Measurements from ENCODE around the gene ALDH3A1.

Gene ALDH3A1

DNA sequence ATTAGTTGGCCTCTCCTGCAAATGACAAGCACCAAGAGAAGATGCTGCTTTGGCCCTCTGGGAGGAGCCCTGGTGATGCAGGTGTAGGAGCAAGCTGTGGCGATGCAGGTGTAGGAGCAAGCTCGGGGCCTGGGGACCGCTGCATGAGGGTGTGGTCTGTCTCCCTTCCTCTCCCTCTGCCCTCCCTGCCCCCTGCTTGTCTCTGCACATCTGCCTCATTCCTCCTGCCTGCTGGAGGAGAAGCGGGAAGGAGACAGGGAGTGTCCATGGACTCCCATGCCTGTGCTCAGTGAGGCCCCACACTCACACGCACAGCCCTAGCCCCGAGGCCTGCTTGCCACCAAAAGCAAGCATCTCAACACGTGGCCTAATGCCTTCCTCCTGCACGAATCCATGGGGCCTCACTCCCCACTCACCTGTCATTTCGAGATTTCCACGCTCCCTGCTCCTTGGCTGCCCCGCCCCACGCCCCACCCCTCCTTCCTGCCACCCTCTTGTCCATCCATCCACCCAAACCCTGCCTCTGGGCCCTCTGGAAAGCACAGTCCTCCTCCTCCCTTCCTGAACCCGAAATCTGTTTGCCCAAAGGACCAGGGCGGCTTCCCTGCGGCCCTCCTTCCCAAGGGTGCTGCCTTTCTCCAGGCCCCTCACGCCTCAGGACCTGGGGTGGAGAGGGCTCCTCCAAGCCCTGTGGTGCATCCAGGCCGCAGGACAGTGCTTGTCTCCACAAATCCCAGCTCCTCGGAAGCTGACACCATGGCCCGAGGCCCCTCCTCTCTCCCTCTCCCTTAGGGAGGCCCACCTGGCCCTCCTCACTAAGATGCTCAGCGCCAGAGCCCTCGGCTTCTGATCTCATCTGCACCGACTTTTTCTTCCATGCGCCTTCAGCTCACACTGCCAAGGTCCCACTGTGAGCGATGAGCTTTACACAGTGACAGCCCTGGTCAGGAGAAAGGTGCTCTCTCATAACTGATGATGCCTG, 11.8 kb upstream of the ALDH3A1 start:
- DNase-seq = no peak

DNA sequence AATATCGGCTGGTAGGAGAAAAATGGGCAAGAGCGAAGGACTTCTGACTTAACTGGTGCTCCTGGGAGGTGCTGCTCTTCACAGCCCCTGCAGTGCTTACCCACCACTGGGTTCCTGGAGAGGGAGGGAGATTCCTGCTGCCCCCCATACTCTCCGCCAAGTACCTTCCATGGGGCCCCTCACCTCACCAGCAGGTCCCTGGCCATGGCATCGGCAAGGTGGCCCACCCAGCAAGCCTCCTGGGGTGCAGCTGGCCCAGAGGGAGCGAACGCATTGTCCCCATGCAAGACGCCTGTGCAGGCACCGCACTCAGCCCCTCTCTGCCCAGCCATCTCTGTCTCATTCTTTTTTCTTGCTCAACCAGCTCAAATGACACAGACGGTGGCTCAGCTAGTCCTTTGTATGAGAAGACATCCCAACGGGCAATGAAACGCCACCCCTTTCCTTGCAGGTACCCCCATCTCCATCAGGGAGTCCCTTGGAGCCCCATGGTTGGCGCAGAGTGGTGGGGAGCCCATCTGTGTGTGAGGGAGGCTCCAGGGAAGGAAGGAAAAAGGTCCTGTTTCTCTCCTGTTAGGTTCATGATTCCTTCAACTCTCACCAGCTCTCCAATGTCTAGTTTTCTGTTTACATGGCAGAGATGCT, 9.6 kb upstream of the ALDH3A1 start:
- DNase-seq = no peak

DNA sequence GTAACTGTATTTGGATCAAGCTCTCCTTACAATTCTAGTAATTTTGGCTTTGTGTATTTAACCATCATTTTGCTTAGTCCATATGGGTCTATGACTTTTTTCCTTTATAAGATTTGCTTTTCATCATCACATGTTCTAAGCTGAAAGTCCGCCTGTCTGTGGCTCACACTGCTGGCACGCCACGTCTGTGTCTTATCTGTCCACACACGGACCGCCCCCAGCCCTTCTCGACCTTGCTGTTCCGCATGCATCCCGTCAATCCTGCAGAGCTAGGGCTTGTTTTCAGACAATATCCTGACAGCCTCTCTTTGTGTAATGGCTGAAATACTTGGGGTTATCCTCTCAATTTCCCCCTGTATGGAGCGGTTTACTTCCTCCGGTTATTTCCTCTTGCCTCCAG, 8.4 kb upstream of the ALDH3A1 start:
- DNase-seq = no peak

DNA sequence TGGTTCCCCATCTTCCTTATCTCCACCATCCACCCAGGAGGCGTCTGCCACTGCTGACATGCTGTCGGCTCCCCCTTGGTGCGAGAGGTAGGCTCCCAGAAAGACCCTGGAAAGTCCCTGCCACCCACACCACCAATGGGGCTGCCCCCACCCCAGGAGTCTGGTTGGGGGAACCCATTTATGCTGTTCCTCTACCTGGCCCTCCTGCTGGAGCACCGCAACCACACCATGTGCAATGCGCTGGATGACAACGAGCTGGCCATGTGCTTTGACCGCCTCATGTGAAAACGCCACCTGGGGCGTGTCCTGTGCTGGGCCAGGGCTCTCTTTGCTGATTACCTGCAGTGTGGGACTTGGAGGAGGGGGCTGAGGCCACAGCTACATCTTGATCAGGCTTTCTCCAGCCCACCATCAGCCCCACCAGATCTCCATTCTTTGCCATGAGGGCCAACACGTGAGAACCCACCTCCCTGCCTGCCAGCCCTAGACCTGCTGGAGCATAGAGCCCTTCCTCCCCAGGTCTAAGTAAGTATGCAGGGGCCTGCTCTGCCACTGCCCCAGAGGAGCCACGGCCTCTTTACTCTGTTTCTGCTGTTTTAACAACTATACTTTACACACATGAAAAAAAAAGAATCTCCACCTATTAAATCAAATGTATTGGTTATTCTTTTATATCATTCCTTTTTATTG, 7.9 kb upstream of the ALDH3A1 start:
- no peak for DNase-seq

DNA sequence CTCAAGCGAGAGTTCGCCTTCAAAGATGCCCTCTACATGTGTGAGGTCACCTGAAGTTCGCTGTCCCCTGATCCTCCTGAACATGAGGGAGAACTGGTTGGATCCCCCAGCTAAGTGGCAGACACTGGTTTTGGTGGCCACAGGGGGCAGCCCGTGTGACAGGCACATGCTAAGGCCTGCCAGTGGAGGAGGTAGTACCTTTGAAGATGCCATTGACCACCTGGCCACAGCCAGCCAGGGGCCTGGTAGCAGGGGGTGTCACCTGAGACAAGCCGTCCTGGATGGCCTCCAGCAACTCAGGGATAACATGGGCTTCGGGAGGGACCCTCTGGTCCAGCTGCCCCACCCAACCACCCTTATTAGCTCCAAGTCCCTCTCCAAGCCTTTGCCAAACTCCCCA, 7.3 kb upstream of the ALDH3A1 start:
- DNase-seq = no peak

DNA sequence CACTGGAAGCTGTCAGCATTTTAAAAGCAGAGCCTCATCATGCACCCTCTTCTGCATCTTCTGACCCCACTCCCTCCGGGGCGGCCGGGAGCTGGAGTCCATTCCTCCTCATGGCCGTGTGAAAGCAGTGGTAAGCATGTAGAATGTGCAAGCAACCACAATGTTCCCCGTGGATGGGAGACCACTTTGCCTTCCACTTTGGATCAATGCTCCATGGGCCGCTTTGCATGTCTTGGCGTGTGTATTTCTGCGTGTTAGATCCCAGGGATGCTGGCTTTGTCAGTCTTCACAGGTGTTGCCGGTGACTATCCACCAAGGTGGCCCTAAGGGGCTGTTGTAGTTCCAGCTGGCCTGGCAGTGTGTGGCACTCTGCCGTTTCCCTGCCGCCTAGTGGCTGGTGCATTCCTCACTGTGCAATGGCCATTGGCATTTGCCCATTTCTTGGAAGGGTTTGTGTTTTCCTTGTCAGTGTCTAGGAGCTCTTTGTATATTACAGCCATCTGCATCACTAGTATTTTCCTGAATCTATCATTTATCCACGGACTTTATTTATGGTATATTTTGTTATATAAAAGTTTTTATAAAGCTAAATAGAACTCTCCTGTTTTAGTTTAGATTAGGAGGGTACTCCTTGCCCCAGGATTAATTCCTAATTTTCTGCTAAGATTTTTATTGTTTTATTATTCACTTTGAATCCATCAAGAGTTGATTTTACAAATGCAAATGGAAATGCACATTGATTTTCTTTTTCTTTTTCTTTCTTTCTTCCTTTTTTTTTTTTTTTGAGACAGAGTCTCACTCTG, 5.8 kb upstream of the ALDH3A1 start:
- peak; percentile 46 to 82 for DNase-seq

DNA sequence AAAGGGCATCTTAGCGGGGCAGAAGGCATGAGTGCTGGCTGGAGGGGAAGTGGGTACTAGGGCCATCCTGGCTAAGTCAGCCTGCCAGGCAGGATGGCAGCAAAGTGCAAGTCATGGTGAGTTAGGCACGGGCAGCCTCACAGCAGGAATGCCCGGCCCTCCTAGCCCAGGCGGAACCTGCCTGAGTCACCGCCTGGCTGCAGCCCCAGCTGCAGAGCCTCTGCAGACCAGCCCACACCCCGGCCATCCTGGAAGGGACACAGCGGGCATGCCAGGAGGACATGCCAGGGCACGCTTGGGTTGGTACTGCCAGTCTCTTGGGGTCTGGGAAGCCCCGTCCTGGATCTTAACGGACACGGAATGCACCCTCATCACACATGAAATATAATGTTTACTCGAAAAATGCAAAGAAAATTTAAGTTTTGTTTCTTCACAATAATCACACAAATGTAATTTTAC, 5.0 kb upstream of the ALDH3A1 start:
- DNase-seq = peak; percentile 92 to 95

DNA sequence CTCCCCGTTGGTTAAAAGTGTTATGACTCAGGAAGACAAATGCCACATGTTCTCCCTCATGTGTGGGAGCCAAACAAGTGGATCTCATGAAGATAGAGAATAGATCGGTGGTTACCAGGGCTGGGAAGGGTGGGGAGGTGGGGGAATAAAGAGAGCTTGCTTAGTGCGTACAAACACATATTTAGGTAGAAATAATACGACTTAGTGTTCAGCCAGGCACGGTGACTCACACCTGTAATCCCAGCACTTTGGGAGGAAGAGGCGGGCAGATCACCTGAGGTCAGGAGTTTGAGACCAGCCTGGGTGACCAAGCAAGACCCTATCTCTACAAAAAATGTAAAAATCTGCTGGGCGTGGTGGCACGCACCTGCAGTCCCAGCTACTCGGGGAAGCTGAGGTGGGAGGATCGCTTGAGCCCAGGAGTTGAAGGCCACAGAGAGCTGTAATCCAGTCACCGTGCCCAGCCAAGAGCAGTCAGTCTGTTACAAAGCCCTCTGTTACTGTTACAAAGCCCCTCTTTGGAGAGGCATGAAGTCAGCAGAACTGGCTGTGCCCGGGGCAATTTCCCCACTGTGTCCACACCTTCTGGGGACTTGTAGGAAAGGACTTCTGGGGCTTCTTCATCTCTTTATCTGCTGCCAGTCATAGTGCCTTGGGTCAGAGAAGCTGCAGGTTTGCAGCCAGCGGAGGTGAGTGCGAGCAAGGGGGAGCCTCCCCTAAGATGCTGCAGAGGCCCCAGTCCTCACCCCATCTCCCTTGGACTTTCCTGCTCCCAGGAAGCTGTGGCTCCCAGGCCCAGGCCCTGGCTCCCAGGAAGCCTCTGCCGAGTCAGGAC, 4.3 kb upstream of the ALDH3A1 start:
- DNase-seq = no peak

DNA sequence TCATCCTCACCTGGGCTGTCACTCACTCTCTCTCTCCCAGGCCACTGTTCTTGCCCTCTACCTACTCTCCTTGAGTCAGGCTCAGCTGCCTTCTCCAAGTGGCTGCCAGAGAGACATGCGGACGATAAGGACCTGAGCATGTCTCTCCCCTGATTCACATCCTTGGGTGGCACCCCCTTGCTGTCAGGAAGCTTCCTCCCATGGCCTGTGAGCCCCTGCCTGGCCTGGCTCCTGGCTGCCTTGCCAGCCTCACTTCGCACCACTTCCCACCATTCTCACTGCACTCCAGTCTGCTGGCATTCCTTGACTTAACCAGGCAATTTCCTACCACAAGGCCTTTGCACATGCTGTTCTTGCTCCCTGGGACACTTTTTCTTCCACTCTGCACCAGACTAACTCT, 2.7 kb upstream of the ALDH3A1 start:
- peak; percentile 38 to 51 for DNase-seq

DNA sequence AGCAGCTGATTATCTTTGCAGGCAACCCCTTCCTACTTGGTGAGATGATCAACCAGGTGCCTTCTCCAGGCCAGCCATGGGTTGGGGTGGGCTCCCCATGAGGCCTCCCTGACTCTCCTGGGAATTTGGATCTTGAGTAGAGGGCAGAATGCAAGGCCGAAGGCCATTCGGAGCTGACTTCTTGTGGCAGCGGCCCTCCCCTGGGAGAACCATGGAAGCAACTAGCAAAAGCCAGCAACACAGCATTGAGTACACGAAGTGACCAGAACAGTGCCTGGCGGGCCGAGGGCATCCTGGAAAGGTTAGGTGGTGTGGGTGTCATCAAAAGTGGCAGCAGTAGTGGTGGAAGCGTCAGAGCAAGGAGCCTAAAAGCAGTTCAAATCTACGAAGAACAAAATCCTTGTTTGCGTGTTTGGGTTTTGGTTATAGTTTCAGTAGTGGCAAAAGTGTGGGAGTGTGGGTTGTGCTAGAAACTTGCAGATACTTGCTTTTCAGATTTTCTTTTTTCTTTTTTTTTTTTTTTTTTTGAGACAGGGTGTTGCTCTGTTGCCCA, 2.0 kb upstream of the ALDH3A1 start:
- no peak for DNase-seq

DNA sequence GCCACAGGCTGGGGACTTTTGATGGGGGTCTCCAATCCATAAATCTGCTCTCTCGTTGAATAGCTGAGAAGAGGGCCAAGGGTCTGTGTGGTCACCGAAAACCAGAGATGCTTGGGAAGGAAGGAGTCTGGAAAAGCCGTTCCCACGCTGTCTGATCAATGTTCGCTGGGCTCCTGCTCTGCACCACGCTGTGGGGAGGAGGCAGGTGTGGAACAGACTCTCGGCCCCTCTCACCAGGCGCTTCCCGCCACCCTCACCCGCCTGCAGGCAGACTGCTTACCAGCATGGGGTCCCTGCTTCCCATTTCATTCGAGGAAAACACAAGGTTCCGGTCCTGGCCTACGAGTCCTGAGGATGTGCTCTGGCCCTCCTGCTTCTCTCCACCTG, 702 bp upstream of the ALDH3A1 start:
- no peak for DNase-seq

DNA sequence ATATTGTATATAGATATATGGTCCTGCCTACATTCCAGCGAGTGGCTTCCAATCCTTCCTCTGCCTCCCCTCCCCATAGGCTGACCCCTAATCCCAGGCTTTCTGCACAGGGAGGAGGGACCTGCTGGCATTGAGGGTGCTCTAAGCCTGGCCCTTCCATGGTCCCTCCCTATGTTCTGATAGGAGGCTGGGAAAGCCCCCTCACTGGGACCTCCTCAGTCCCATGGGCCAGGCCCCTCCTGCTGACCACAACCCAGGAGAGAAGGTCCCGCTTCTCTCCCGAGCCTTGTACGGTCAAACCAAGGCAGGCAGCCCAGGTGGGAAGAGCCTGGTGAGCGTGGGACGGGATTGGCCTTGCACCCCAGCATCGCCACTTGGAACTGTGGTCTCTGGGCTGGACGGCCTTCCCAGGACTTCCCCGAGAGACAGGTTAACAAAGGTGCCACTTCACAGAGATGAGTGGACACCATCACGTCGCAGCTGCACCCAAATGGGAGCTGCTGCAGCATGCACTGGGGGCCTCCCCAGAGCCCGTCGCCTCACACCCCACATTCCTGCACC, 859 bp downstream of the ALDH3A1 start:
- no peak for DNase-seq

DNA sequence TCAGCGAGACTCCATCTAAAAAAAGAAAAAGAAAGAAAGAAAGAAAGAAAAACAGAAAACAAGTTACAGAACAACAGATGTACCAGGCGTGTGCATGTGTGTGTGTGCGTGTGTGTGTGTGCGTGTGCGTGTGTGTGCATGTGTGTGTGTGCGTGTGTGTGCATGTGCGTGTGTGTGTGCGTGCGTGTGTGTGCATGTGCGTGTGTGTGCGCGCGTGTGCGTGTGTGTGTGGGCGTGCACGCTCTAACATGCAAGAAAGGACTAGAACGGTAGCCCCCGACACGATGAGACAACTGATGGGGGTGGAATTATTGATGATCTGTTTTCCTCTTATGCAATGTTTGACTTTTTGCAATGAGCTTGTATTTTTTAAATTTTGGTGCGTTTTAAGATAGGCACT, 1.6 kb downstream of the ALDH3A1 start:
- DNase-seq = no peak

DNA sequence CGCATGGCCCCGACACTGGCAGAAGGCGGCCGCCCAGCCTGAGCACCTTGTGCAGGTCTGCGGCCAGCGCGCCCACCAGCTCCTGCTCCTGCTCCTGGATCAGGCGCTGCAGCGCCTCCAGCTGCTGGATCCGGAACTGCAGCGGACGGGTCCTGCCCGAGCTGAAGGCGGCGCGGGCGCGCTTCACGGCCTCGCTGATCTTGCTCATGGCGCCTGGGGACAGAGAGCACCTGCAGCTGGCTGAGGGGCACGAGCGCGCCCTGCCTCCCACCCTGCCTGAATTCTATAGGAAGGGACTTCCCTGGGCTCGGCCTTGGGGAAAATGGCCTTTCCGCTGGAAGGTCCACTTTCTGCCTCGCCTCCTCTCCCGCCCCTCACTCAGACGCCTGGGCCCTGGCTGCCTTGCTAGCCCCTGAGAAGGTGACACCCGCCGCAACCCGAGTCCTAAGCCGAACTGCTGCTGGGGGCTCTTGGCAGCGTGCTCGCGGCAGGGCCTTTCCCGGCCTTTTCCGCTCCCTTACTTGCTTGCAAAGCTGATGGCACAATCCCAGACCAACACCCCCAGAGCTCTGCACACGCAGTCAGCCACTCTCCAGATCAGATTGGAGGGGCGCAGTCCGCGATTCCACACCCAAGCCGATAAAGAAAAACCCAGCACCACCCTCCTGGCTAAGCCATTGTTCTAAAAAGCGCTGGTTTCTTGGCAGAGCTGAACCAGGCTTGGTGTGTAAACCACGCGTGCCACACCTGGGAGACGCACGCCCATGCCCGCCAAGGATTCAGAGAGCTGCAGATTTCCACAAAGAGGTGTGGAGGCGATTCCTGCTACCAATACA, 3.0 kb downstream of the ALDH3A1 start:
- no peak for DNase-seq

DNA sequence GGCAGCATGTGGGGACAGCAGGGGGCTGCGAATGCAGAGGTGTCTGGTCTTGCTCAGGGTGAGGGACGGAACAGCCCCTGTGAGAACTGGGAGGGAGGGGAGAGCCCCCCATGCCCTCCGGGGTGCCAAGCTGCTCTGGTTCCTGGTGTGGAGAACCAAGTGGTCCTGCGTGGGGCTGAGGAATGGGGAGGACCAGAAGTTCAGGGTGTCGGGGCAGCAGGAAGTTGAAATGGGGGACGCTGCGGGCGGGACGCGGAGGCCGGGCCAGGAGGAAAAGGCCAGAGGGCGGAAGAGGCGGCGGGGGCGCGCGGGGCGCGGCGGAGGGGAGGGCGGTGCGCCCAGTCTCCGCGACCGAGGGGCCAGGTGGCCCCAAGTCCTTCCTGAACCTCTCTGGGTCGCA, 3.6 kb downstream of the ALDH3A1 start:
- DNase-seq = no peak

DNA sequence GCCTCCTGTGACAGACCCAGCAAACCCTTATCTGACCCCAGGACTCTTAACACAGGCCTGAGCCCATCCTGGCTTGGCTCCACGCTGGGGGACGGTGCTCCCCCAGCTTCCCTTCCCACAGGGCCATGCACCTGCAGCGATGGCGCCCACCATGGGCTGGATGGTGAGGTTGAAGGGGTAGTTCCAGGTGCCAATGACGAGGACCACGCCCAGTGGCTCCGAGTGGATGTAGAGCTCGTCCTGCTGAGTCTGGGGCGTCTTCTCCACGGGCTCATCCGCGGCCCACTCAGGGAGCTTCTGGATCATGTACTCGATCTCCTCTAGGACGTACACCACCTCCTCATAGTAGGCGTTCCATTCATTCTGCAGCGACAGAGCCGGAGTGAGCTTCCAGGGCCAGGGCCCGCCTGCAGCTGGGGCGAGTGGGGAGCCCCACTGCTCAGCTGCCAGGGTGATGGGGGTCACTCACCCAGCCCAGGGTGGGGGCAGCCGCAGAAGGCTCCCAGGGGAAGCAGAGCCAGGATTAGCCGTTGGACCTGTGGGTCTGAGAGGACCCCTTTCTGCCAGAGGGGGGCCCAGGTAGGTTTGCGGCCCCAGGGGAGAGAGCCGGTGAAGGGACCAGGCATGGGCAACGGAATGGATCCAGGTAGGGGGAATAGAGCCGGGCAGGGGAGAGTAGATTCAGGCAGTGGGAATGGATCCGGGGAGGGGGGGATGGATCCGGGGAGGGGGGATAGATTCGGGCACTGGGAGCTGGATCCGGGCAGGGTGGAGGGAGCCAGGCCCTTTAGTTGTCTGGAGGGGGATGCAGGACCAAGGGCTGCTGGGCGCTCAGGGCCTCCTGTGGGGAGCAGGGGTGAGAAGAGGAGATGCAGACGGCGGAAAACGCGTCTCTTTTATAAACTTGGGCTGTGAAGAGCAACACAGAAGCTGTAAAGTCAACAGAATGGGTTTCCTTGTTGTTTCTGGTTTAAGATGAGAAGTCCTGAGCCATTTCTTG, 4.7 kb downstream of the ALDH3A1 start:
- no peak for DNase-seq

DNA sequence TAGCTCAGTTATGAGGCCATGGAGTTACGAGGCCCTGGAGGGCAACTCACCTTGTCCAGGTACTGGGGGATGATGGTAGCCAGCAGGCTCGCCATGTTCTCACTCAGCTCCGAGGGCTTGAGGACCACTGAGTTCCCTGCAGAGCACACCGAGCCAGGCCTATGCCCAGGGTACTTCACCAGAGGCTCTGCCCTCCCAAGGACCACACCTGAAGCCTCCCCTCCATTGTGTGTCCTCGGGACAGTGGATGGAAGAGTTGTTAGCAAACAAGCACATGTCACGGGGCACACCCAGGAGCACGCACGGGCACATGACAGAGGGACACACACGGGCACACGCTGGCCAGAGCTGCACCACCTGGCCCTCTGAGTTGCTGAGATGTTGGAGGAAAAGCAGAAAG, 5.6 kb downstream of the ALDH3A1 start:
- DNase-seq = no peak

DNA sequence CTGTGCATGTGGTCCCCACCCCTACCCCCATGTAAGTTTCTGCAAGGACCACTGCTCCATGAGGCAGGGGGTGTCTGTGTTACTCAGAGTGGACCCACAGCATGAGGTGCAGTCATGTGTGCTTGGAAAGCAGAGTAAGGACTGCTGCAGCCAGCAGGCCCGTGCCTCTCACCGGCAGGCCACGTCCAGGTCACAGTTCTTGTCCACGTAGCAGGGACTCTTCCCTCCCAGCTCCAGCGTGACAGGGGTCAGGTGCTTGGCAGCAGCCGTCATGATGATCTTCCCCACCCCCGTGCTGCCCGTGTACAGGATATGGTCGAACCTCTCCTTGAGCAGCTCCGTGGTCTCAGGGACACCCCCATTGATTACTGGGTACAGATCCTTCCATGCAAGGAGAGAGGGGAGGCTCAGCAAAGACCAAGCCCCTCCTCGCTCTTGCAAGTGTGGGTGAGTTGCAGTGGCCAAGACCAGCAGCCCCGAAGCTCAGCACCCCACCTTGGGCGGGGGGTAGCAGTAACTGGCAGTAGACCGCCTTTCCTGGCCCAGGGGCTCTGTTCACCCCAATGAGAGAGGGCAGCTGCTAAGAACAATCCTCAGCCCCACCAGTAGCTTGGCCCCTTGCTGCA, 6.2 kb downstream of the ALDH3A1 start:
- DNase-seq = no peak
